ENCODE data around the gene TRPM3.

Gene TRPM3

GRCh38 chr9:70805949-70806348 lies 315.5 kb downstream of the TRPM3 start:
- DNase-seq (ENCODE audit: low read depth): peak; percentile 17
- H3K4me3 ChIP-seq (ENCODE audit: low read depth, low read length): no peak overlapping the region
- TF ChIP-seq, protein P1, sequence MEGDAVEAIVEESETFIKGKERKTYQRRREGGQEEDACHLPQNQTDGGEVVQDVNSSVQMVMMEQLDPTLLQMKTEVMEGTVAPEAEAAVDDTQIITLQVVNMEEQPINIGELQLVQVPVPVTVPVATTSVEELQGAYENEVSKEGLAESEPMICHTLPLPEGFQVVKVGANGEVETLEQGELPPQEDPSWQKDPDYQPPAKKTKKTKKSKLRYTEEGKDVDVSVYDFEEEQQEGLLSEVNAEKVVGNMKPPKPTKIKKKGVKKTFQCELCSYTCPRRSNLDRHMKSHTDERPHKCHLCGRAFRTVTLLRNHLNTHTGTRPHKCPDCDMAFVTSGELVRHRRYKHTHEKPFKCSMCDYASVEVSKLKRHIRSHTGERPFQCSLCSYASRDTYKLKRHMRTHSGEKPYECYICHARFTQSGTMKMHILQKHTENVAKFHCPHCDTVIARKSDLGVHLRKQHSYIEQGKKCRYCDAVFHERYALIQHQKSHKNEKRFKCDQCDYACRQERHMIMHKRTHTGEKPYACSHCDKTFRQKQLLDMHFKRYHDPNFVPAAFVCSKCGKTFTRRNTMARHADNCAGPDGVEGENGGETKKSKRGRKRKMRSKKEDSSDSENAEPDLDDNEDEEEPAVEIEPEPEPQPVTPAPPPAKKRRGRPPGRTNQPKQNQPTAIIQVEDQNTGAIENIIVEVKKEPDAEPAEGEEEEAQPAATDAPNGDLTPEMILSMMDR (conservative IDR thresholded peaks at IDR 0.05; ENCODE audit: low read depth, low read length): no peak

DNA sequence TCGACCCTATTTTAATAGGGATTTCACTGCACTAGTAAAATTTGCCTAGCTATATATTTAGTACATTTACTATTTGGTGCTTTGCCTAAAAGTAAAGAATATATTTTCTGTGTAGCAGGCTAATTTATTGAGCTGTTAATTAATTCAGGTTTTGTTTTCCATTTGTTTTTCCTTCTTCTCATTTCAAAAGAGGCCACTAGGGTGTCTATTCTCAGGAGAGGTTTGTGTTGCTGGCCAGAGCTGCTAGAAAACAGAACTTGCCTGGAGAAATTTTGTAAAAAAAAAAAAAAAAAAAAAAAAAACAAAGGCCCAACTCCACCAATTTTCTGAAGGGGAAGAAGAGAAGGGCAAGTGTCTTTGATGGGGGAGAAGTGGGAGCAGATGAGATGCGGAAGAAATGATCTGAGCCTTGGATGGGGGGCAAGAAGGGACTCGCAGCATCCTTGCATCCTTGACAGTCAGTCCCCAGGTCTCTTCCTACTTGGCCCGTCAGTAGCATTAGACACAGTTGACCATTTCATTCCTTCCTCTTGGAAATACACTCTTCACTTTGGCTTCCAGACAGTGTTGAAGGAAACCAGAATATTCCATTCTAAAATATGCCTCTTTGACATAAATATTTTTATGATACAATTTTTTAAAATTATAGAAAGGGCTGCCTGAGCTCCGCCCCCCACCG lies 318.5 kb downstream of the TRPM3 start:
- no peak for DNase-seq (ENCODE audit: low read depth)
- no peak overlapping the region for H3K4me3 ChIP-seq (ENCODE audit: low read depth, low read length)
- TF ChIP-seq, protein P1 (conservative IDR thresholded peaks at IDR 0.05; ENCODE audit: low read depth, low read length): no peak

GRCh38 chr9:70802206-70802605 lies 319.2 kb downstream of the TRPM3 start:
- peak; percentile 81 for DNase-seq (ENCODE audit: low read depth)
- TF ChIP-seq, protein P1 (conservative IDR thresholded peaks at IDR 0.05; ENCODE audit: low read depth, low read length): no peak
- no peak overlapping the region for H3K4me3 ChIP-seq (ENCODE audit: low read depth, low read length)

DNA sequence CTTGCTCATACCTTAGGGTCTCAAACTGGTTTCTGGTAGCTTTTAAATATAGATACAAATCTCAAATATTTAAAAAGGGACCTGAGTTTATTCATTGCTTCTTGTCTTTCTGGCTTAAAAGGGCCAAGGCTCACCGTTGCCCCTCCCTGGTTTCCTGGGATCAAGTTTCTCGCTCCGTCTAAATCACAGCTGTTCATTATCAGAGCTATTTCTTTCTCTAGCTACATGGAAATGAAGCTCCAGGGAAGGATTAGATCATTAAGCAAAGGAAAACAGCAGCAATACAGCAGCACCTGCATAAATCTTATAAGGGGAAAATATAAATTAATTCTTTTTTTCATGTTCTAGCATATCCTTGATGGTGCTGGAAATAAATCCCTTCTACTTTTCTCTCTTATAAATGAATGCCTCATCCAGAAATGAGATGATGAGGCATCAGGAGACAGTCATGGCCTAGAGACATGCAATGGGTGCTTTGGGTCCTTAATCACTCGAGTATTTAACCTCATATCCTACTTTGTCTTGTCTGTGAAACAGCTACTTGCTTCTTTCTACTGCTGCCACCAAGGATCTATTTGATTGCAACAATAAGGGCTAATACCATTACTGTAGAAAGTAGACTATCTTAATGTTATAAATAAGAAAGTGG lies 320.1 kb downstream of the TRPM3 start:
- no peak overlapping the region for H3K4me3 ChIP-seq (ENCODE audit: low read depth, low read length)
- TF ChIP-seq, protein P1 (conservative IDR thresholded peaks at IDR 0.05; ENCODE audit: low read depth, low read length): no peak
- DNase-seq (ENCODE audit: low read depth): peak; percentile 13

DNA sequence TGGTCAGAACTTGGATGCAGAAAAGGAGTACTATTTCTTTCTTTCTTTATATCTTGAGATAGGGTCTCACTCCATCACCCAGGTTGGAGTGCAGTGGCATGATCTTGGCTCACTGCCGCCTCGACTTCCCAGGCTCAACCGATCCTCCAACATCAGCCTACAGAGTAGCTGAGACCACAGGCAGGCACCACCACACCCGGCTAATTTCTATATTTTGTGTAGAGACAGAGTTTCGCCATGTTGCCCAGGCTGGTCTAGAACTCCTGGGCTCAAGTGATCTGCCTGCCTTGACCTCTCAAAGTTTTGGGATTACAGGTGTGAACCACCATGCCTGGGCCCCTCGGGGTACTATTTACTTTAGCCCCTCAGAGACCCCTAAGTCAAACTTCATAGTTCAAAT lies 323.4 kb downstream of the TRPM3 start:
- no peak for DNase-seq (ENCODE audit: low read depth)
- H3K4me3 ChIP-seq (ENCODE audit: low read depth, low read length): no peak overlapping the region
- TF ChIP-seq, protein P1 (conservative IDR thresholded peaks at IDR 0.05; ENCODE audit: low read depth, low read length): no peak

- TF ChIP-seq, protein P1 (conservative IDR thresholded peaks at IDR 0.05; ENCODE audit: low read depth, low read length): no peak
- no peak for DNase-seq (ENCODE audit: low read depth)
- H3K4me3 ChIP-seq (ENCODE audit: low read depth, low read length): no peak overlapping the region
Measured at GRCh38 chr9:70795841-70796240, 325.6 kb downstream of the TRPM3 start.

DNA sequence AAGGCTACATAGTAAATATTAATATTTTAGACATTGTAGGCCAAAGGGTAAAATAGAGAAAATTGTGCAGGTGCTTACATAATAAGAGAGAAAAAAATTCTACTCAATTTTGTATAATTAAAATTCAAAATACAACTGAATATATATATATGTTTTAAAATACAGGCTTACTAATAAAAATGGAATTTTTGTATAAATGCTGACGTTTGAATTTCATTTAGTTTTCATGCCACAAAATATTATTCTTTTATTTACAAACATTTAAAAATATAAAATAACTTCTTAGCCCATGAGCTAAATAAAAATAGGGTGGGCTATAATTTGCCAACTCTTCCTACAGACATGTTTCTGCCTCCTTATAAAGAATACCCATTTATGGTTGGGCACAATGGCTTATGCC lies 328.6 kb downstream of the TRPM3 start:
- DNase-seq (ENCODE audit: low read depth): no peak
- no peak overlapping the region for H3K4me3 ChIP-seq (ENCODE audit: low read depth, low read length)
- TF ChIP-seq, protein P1 (conservative IDR thresholded peaks at IDR 0.05; ENCODE audit: low read depth, low read length): no peak
